Esophagus squamous epithelium (tissue), 5 donors: Measurements from ENCODE around the gene KLHL14. TPM values are rescaled to one million over a fixed set of nuclear protein-coding genes. Genes with fewer than 3 reads are reported as not detected.
A peak's percentile ranks its signal among the peaks of the same experiment; 100 is the strongest.

Experiments
- DNase-seq: peaks from one replicate; lab custom pipeline; 2025; lab: John Stamatoyannopoulos, UW
- H3K27ac ChIP-seq, 4 donors: fragments of 200-600 bp; sonication (generic); one replicate each; pipeline ENCODE4 v1.5.1; 2016 to 2019; ENCODE audit warnings: mild to moderate bottlenecking in 1 of 4
- H3K27me3 ChIP-seq, 4 donors: fragments of 200-600 bp; sonication (generic); 1 replicate in 3 of 4; 2 replicates in 1 of 4; pipeline versions ENCODE4 v1.5.1 to v1.6.0; 2017 to 2021; ENCODE audit warnings: antibody characterized with exemption in 1 of 4
- H3K36me3 ChIP-seq, 3 donors: fragments of 200-600 bp; sonication (generic); one replicate each; pipeline ENCODE4 v1.5.1; 2016 to 2019
- H3K4me1 ChIP-seq, 3 donors: fragments of 200-600 bp; sonication (generic); one replicate each; pipeline ENCODE4 v1.5.1; 2017 to 2019
- H3K4me3 ChIP-seq, 4 donors: fragments of 200-600 bp; sonication (generic); 1 replicate in 3 of 4; 2 replicates in 1 of 4; pipeline ENCODE4 v1.5.1; 2016 to 2019; ENCODE audit warnings: mild to moderate bottlenecking in 2 of 4, moderate library complexity in 1 of 4
- H3K9me3 ChIP-seq, 3 donors: fragments of 200-600 bp; sonication (generic); one replicate each; pipeline ENCODE4 v1.5.1; 2016 to 2019
- POLR2A ChIP-seq, 4 donors: fragments of 450-650 bp; IDR thresholded peaks; one replicate each; pipeline ENCODE4 v1.6.1; 2017; ENCODE audit warnings: antibody characterized with exemption in 4 of 4, mild to moderate bottlenecking in 4 of 4, moderate library complexity in 3 of 4
- WGBS, 2 donors: methylation state at CpG; one replicate each; pipeline ENCODE4 v1.1.5; 2018; 5-methylcytosine and 5-hydroxymethylcytosine counted together
- intact Hi-C: fragments of 100-400 bp; cut with DNase I; formaldehyde crosslinking; loops from one replicate; pipeline ENCODE4 v1.15.0; 2022
- total RNA-seq, 4 donors: library from RNA; depleted of rRNA; stranded (reverse); fragments of >200 nt; gene quantifications; one replicate each; pipeline ENCODE4 v1.1.0, GENCODE V29; 2016
- TF ChIP-seq, protein P1 (sequence below), 6 experiments: fragments of 450-650 bp in 4 of 6; fragments of 200-600 bp in 2 of 6; sonication (generic) in 2 of 6; IDR thresholded peaks; one replicate each; pipeline ENCODE4 v1.5.1; 2016 to 2019; ENCODE audit warnings: antibody characterized with exemption in 6 of 6, mild to moderate bottlenecking in 4 of 6, moderate library complexity in 4 of 6
- donor health status: DM: yes; HTN: yes; CAD: no.

The KLHL14 gene
- total RNA-seq, 4 donors from 2014 or later = 0.04 to 0.95 (median 0.42) TPM

DNA sequence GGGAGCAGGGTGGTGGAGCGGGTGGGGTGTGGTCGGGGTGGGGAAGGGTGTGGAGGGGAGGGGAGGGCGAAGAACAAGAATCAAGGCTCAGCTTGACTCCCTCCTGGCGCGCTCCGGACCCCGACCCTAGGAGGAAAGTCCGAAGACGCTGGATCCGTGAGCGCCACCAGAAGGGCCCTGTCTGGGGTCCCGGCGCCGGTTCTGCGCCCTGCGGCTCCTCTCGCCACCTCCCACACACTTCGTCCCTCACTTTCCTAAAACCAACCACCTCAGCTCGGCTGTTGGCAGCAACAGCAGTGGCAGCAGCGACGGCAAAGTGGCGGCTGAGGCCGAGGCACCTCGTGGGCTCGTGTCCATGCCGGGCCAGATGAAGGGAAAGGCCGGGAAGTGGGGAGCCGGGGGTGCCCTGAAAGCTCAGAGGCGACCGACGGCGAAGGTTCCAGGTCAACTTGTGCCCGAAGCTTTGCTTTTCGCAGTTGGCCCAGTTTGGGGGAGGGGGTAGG, 2.1 kb downstream of the KLHL14 start:
- 0 to 2% methylated on average over 14 to 17 of the region's 34 CpGs for WGBS, 2 donors
- peaks cover 17 to 34% (median 21%) of the 10 kb centered on the region in 3 donors for H3K4me1 ChIP-seq
- peak overlapping the region; percentile 11 to 68 (median 46) for H3K4me3 ChIP-seq
- no peak for DNase-seq
- peak overlapping the region in 2 of 4 donors; percentile 17 to 58 for H3K27ac ChIP-seq
- intact Hi-C loops = no loop called here
- H3K9me3 ChIP-seq = no peaks in the 10 kb centered on the region
- H3K27me3 ChIP-seq = peaks cover 7 to 59% (median 24%) of the 10 kb centered on the region in 4 donors
- TF ChIP-seq, protein P1, sequence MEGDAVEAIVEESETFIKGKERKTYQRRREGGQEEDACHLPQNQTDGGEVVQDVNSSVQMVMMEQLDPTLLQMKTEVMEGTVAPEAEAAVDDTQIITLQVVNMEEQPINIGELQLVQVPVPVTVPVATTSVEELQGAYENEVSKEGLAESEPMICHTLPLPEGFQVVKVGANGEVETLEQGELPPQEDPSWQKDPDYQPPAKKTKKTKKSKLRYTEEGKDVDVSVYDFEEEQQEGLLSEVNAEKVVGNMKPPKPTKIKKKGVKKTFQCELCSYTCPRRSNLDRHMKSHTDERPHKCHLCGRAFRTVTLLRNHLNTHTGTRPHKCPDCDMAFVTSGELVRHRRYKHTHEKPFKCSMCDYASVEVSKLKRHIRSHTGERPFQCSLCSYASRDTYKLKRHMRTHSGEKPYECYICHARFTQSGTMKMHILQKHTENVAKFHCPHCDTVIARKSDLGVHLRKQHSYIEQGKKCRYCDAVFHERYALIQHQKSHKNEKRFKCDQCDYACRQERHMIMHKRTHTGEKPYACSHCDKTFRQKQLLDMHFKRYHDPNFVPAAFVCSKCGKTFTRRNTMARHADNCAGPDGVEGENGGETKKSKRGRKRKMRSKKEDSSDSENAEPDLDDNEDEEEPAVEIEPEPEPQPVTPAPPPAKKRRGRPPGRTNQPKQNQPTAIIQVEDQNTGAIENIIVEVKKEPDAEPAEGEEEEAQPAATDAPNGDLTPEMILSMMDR (IDR thresholded peaks at IDR 0.05) = no peak
- TF ChIP-seq POLR2A (IDR thresholded peaks at IDR 0.05) = no peak
- H3K36me3 ChIP-seq = no peaks in the 10 kb centered on the region

DNA sequence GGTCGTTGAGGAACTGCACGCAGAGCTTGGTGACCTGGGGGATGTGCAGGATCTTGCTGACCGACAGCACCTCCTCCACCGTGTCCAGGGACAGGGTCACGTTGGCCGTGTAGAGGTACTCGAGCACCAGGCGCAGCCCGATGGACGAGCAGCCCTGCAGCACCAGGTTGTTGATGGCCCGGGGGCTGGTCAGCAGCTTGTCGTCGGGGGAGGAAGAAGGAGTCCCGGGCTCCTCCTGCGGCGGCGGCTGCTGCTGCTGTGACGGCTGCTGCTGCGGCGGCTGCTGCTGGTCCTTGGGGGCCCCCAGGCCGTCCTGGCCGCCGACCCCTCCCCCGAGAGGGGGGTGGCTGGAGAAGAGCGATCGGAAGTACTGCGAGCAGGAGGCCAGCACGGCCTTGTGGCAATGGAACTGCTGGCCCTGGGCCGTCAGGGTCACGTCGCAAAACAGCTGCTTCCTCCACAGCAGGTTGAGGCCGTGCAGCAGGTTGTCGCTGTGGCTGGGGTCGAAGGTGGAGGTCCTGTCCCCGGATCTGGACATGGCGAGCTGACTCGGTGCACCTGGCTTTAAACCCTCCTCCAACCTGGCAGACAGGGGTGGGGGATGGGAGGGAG, 2.7 kb downstream of the KLHL14 start:
- Histone ChIP-seq H3K27ac (no peak overlapping the region), H3K9me3 (no peaks in the 10 kb centered on the region), H3K4me3 (peak overlapping the region; percentile 3 to 68 (median 46)), H3K4me1 (peaks cover 17 to 34% (median 21%) of the 10 kb centered on the region in 3 donors), H3K36me3 (no peaks in the 10 kb centered on the region), H3K27me3 (peaks cover 7 to 59% (median 24%) of the 10 kb centered on the region in 4 donors)
- no peak for DNase-seq
- intact Hi-C loops = no loop called here
- WGBS, 2 donors = 4% methylated on average over 9 of the region's 37 CpGs; no CpG with 5 or more reads in 1 of the 2 donors
- no peak for TF ChIP-seq POLR2A (IDR thresholded peaks at IDR 0.05)
- TF ChIP-seq, protein P1 (IDR thresholded peaks at IDR 0.05) = no peak

DNA sequence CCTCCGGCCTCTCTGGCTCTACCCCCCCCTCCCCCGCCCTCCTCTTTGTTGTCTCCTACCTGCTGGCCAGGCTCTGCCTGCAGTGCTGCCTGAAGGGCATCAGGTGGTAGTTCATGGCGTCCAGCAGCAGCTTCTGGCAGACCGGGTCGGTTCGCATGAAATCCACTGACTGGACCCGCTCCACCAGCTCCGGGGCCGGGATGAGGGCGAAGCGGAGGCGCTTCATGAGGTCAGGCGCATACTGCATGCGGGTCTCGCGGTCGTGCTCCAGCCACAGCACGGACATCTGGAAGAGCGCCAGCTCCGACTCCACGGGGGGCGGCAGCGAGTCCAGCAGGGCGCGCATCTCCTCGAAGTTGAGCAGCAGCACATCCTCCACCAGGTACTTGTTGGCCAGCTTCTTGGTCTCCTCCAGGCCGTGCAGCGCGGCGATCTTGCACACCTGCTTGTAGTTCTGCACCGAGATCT, 3.2 kb downstream of the KLHL14 start:
- Histone ChIP-seq H3K27me3 (peaks cover 7 to 59% (median 24%) of the 10 kb centered on the region in 4 donors), H3K4me3 (peak overlapping the region; percentile 3 to 68 (median 46))
- DNase-seq = no peak

DNA sequence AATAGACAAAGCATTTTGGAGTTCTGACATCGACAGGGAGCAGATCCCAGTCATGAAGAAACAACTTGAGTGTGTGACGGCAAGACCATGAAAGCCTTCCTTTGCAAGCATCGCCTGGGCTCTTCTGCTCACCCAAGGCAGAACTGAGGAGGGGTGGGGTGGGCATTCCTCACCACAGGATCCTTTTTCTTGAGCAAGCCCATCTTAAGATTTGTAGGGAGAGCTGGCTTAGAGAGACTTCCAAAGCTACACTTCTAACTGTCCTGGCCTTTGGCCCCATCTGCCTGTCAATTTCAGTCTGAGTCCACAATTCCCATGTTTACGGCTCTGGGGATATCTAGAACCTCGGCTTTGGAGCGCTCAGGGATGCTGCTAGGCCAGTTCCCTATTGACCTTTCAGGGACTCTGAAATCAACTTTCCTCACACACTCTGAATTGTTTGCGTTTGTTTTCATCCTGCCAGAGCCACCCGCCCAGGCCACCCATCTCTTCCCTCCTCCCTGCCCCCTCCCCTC, 3.7 kb downstream of the KLHL14 start:
- intact Hi-C loops = no loop called here
- H3K4me3 ChIP-seq = peak overlapping the region in 2 of 4 donors; percentile 50 to 68
- no peak overlapping the region for H3K27ac ChIP-seq
- peaks cover 7 to 59% (median 24%) of the 10 kb centered on the region in 4 donors for H3K27me3 ChIP-seq
- no peaks in the 10 kb centered on the region for H3K36me3 ChIP-seq
- no peaks in the 10 kb centered on the region for H3K9me3 ChIP-seq
- peaks cover 17 to 34% (median 21%) of the 10 kb centered on the region in 3 donors for H3K4me1 ChIP-seq
- WGBS, 2 donors = 56 to 62% methylated on average over 7 to 8 of the region's 8 CpGs
- DNase-seq = no peak
- TF ChIP-seq, protein P1 (IDR thresholded peaks at IDR 0.05) = no peak
- TF ChIP-seq POLR2A (IDR thresholded peaks at IDR 0.05) = no peak

More for the DNA sequence above, 3.2 kb downstream of the KLHL14 start:
- H3K27ac ChIP-seq = no peak overlapping the region
- WGBS, 2 donors = 26 to 54% methylated on average over 2 to 3 of the region's 31 CpGs
- intact Hi-C loops = no loop called here
- no peaks in the 10 kb centered on the region for H3K9me3 ChIP-seq
- H3K4me1 ChIP-seq = peaks cover 17 to 34% (median 21%) of the 10 kb centered on the region in 3 donors
- no peak for TF ChIP-seq POLR2A (IDR thresholded peaks at IDR 0.05)
- TF ChIP-seq, protein P1 (IDR thresholded peaks at IDR 0.05) = no peak
- no peaks in the 10 kb centered on the region for H3K36me3 ChIP-seq

DNA sequence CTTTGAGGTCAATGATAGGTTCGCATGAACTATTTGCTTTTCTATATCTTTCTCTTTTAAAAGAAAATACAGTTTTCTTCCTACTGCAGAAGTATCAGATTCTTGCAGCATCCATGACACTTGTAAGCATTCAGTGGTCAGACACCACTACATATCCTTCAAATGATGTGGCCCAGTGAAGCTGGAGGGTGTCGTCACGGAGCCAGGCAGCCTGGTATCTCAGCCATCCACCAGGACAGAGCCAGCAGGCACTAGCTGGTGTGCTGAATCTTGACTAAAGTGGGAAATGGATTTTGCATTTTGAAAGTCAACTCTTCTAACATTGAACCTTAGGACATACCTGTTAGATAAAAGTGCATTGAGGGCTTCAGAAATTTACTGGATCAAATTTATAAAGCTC, 5.4 kb downstream of the KLHL14 start:
- peaks cover 17 to 31% (median 21%) of the 10 kb centered on the region in 3 donors for H3K4me1 ChIP-seq
- peaks cover 7 to 47% (median 23%) of the 10 kb centered on the region in 4 donors for H3K27me3 ChIP-seq
- TF ChIP-seq, protein P1 (IDR thresholded peaks at IDR 0.05) = no peak
- no peak for TF ChIP-seq POLR2A (IDR thresholded peaks at IDR 0.05)
- H3K4me3 ChIP-seq = no peak overlapping the region
- intact Hi-C loops = no loop called here
- no peak for DNase-seq
- no peak overlapping the region for H3K27ac ChIP-seq
- no peaks in the 10 kb centered on the region for H3K9me3 ChIP-seq
- H3K36me3 ChIP-seq = no peaks in the 10 kb centered on the region
- 87 to 98% methylated on average over 3 of the region's 3 CpGs for WGBS, 2 donors
